Measurements from ENCODE around the gene CPXM2.

CPXM2 gene

DNA sequence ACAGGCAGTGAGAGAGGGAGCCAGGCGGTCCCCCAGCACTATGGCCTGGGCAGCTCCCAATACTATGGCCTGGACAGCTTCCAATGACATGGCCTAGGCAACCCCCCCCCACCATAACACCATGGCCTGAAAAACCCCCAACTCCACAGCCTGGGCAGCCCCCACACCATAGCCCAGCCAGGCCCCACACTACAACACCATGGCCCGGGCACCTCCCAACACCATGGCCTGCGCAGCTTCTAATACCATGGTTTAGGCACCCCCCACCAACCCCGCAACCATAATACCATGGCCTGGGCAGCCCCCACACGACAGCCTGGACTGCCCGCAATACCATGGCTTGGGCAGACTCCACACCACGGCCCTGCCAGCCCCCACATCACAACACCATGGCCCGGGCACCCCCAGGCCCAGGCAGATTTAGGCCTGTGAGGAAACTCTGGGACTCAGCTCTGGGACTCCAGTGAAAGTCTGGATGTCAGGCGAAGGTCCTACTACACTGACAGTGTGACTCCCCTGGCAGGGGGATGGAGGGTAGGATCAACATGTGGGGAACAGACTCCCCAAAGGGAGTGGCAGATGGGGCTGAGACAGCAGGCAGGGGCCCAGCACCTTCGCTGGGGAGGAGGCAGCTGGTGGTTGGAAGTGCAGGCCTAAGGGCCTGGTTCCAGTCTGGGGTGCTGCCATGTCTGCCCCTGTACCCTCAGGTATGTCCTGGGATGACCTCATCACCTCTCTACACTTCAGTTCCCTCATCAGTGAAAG, 8.7 kb downstream of the CPXM2 start:
- TF ChIP-seq, protein P1, sequence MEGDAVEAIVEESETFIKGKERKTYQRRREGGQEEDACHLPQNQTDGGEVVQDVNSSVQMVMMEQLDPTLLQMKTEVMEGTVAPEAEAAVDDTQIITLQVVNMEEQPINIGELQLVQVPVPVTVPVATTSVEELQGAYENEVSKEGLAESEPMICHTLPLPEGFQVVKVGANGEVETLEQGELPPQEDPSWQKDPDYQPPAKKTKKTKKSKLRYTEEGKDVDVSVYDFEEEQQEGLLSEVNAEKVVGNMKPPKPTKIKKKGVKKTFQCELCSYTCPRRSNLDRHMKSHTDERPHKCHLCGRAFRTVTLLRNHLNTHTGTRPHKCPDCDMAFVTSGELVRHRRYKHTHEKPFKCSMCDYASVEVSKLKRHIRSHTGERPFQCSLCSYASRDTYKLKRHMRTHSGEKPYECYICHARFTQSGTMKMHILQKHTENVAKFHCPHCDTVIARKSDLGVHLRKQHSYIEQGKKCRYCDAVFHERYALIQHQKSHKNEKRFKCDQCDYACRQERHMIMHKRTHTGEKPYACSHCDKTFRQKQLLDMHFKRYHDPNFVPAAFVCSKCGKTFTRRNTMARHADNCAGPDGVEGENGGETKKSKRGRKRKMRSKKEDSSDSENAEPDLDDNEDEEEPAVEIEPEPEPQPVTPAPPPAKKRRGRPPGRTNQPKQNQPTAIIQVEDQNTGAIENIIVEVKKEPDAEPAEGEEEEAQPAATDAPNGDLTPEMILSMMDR (IDR thresholded peaks at IDR 0.05; ENCODE audit: extremely low read depth, insufficient read depth, missing control alignments): no peak
- in situ Hi-C loops (cut with MboI; ENCODE audit: low pct_unique_long_range_greater_than_20kb, low sequenced_read_pairs, unreplicated experiment): no loop called here
- DNase-seq (ENCODE audit: low spot score): no peak

DNA sequence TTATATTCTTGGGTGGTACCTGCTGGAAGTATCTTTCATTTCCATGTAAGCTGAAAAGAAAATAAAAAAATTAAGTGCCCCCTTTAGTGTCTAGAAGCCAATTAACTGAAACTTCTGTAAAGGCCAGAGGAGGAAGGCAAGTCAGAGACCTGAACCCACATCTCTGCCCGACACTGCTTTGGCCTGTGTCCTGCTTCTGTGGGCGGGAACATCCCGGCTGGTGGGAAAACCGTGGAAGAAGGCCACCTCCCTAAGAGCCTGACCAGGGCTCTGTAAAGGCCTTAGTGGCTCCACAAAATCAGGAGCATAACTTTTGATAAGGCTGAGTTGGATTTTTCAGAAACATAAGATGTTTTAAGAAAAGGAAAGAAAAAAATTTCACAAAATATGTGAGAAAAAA, 9.4 kb downstream of the CPXM2 start:
- in situ Hi-C loops (cut with MboI; ENCODE audit: low pct_unique_long_range_greater_than_20kb, low sequenced_read_pairs, unreplicated experiment): no loop called here
- no peak for DNase-seq (ENCODE audit: low spot score)
- TF ChIP-seq, protein P1 (IDR thresholded peaks at IDR 0.05; ENCODE audit: extremely low read depth, insufficient read depth, missing control alignments): no peak

DNA sequence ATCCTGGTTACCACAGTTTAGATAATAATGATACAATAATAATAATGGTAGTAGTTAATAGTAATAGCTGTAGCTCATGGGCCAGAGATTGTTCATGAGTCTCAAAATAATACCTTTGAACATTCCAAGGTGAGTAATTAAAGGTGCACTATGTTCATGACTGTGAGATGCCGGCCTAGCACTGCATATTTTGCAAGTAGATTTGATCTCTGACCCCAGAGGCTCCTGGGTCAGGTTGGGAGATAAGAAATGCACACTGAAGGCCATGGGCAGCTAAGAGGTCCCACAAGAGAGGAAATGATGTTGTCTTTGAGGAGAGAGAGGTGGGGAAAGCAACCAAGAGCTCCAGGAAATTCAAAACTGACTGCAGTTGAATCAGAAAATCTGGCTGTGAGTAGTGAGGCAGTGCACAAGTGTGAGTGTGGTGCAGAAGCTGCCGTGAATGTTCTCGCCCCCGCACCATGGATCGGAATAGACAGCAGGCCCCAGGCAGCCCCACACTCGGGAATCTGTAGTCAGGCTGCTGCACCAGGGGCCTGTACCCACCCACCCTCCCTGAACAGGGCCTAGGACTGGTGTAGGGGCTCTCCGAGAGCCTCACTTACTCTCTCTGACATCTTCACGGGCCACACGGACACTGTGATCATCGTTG, 11.9 kb downstream of the CPXM2 start:
- TF ChIP-seq, protein P1 (IDR thresholded peaks at IDR 0.05; ENCODE audit: extremely low read depth, insufficient read depth, missing control alignments): no peak
- no peak for DNase-seq (ENCODE audit: low spot score)
- in situ Hi-C loops (cut with MboI; ENCODE audit: low pct_unique_long_range_greater_than_20kb, low sequenced_read_pairs, unreplicated experiment): no loop called here

- no peak for DNase-seq (ENCODE audit: low spot score)
- TF ChIP-seq, protein P1 (IDR thresholded peaks at IDR 0.05; ENCODE audit: extremely low read depth, insufficient read depth, missing control alignments): no peak
- in situ Hi-C loops (cut with MboI; ENCODE audit: low pct_unique_long_range_greater_than_20kb, low sequenced_read_pairs, unreplicated experiment): no loop called here
Measured at GRCh38 chr10:123878666-123879303, 12.8 kb downstream of the CPXM2 start.

DNA sequence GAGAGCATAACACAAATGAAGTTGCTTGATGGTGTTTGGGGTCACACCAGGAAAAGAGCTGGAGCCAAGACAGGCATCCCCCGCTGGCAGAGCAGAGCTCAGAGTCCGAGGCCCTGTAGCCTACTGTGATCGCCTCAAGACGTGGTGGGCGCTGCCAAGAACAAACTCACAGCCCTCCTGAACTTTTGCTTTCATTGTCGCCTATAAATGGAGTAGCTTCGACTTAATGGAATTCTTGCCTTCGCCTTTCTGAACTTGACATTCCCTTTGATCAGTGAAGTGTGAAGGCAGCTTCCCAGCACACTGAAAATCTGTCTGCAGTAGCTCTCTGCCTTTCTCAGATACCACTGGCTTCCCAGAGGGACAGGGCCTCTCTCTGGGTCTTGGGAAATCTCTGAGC, 21.3 kb downstream of the CPXM2 start:
- TF ChIP-seq, protein P1 (IDR thresholded peaks at IDR 0.05; ENCODE audit: extremely low read depth, insufficient read depth, missing control alignments): no peak
- DNase-seq (ENCODE audit: low spot score): no peak
- in situ Hi-C loops (cut with MboI; ENCODE audit: low pct_unique_long_range_greater_than_20kb, low sequenced_read_pairs, unreplicated experiment): no loop called here

DNA sequence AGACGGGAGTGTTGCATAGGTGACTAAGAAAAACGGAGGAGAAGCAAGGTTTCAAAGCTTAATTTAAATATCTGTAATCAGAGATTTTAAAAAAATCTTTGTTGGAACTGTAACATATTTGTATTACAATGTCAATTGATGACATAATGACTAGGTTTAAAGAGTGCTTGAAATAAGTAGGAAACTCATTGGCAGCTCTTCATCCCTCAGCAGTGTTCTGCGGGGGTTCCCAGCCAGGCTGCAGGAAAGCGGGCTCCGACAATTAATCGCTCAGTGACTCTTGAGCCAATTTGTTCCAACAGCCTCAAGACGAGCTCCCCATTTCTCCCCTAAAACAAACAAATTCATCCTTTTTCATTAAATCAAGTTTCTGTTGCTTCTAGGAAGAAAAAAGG, 22.6 kb downstream of the CPXM2 start:
- no peak for DNase-seq (ENCODE audit: low spot score)
- in situ Hi-C loops (cut with MboI; ENCODE audit: low pct_unique_long_range_greater_than_20kb, low sequenced_read_pairs, unreplicated experiment): no loop called here
- TF ChIP-seq, protein P1 (IDR thresholded peaks at IDR 0.05; ENCODE audit: extremely low read depth, insufficient read depth, missing control alignments): no peak

Data from GM13977 (cell line).